SU-DHL-6 (cell line): Measurements from ENCODE around the gene SSR4.

Experiments used
- H2AFZ ChIP-seq: fragments of 200-600 bp; sonication (generic); 2 replicates; pipeline ENCODE4 v1.6.1; 2014; ENCODE audit warnings: low read depth, mild to moderate bottlenecking, moderate library complexity, mixed read lengths, antibody characterized with exemption, low read length; ENCODE audit not compliant: severe bottlenecking
- H3F3A ChIP-seq: fragments of 200-600 bp; shearing (Covaris generic); 2 replicates; pipeline ENCODE4 v1.6.0; 2016; ENCODE audit warnings: antibody characterized with exemption, mild to moderate bottlenecking; ENCODE audit not compliant: insufficient read depth
- H3K27ac ChIP-seq: fragments of 200-600 bp; sonication (generic); 2 replicates; pipeline ENCODE4 v1.5.1; 2016; ENCODE audit warnings: low read depth, mild to moderate bottlenecking, low read length, moderate library complexity, mixed read lengths
- H3K27me3 ChIP-seq: fragments of 200-600 bp; sonication (generic), shearing (Covaris generic); 2 replicates; pipeline ENCODE4 v1.6.0; 2014; ENCODE audit warnings: mild to moderate bottlenecking, low read length
- H3K36me3 ChIP-seq: fragments of 200-600 bp; sonication (generic); 2 replicates; pipeline ENCODE4 v1.6.1; 2014; ENCODE audit warnings: mild to moderate bottlenecking, low read length, mixed read lengths
- H3K4me2 ChIP-seq: fragments of 300-600, 200-600 bp; shearing (Covaris generic), sonication (generic); 2 replicates; pipeline ENCODE4 v1.6.0; 2014; ENCODE audit warnings: low read length, low read depth, mild to moderate bottlenecking; ENCODE audit not compliant: poor library complexity, severe bottlenecking
- H3K4me3 ChIP-seq: fragments of 200-600 bp; sonication (generic); 2 replicates; pipeline ENCODE4 v1.5.1; 2014; ENCODE audit warnings: antibody characterized with exemption, low read length, mild to moderate bottlenecking, mixed read lengths; ENCODE audit not compliant: insufficient read depth, poor library complexity, severe bottlenecking
- H3K79me2 ChIP-seq: fragments of 200-600 bp; sonication (generic); 2 replicates; pipeline ENCODE4 v1.6.1; 2014; ENCODE audit warnings: mild to moderate bottlenecking, low read length, moderate library complexity; ENCODE audit not compliant: insufficient read depth
- H3K9ac ChIP-seq: fragments of 200-600 bp; sonication (generic); 2 replicates; pipeline ENCODE4 v1.7.0; 2014; ENCODE audit warnings: mild to moderate bottlenecking, low read length
- H3K9me2 ChIP-seq: fragments of 200-600 bp; sonication (generic); replicated peaks from 2 replicates; pipeline ENCODE4 v1.6.1; 2014; ENCODE audit warnings: low read length; ENCODE audit not compliant: insufficient read depth
- H3K9me3 ChIP-seq: fragments of 200-600 bp; sonication (generic); 2 replicates; pipeline ENCODE4 v1.6.1; 2014; ENCODE audit warnings: low read length, mixed read lengths; ENCODE audit not compliant: insufficient read depth
- H4K20me1 ChIP-seq: fragments of 200-600 bp; sonication (generic); 2 replicates; pipeline ENCODE4 v1.6.1; 2014; ENCODE audit warnings: low read depth, mild to moderate bottlenecking, antibody characterized with exemption, low read length, moderate library complexity, mixed read lengths
- EZH2phosphoT487 ChIP-seq: fragments of 200-600 bp; sonication (generic), shearing (Covaris generic); conservative IDR thresholded peaks from 2 replicates; pipeline ENCODE4 v1.6.1; 2018; ENCODE audit warnings: mild to moderate bottlenecking, antibody characterized with exemption, low read length, moderate library complexity, mixed read lengths
- TF ChIP-seq, protein P1 (sequence below): fragments of 200-600 bp; sonication (generic); IDR thresholded peaks from one replicate; pipeline ENCODE4 v1.5.1; 2017; ENCODE audit warnings: antibody characterized with exemption, mild to moderate bottlenecking, low read length, moderate library complexity; ENCODE audit not compliant: insufficient read depth, poor library complexity, severe bottlenecking

SSR4 gene

DNA sequence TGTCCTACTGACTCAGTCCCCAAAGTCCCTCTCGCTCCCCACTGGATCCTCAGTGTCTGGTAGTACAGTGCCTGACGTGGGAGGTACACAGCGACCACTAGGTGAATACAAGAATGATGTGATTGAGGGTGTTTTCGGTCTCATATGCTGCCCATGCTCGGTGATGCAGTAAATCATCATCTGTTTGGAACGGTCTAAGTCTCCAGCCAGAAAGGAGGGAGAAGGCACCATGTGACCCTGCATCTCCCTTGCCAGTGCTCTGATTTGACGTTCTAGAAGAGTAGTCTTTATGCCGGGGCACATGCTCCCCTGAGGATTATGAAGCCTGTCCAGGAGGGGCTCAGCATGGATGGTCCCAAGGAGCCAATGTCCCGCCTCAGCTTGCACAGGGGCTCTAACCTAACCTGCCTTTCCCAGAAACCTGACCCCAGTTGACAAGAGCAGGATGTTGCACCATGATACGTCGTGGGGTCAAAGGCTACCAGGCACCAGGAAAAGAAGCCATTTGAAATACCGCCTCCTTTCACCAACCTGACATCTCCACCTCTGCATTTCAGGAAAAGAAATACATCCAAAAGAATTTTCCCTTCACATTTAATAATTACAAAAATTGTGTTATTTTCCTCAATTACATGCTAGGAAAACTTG lies 44.2 kb upstream of the SSR4 start:
- no peaks in the 10 kb centered on the region for H3K36me3 ChIP-seq
- H3K9me2 ChIP-seq = no peaks in the 10 kb centered on the region
- no peak overlapping the region for H3K9ac ChIP-seq
- no peaks in the 10 kb centered on the region for H3F3A ChIP-seq
- no peak for TF ChIP-seq EZH2phosphoT487
- TF ChIP-seq, protein P1, sequence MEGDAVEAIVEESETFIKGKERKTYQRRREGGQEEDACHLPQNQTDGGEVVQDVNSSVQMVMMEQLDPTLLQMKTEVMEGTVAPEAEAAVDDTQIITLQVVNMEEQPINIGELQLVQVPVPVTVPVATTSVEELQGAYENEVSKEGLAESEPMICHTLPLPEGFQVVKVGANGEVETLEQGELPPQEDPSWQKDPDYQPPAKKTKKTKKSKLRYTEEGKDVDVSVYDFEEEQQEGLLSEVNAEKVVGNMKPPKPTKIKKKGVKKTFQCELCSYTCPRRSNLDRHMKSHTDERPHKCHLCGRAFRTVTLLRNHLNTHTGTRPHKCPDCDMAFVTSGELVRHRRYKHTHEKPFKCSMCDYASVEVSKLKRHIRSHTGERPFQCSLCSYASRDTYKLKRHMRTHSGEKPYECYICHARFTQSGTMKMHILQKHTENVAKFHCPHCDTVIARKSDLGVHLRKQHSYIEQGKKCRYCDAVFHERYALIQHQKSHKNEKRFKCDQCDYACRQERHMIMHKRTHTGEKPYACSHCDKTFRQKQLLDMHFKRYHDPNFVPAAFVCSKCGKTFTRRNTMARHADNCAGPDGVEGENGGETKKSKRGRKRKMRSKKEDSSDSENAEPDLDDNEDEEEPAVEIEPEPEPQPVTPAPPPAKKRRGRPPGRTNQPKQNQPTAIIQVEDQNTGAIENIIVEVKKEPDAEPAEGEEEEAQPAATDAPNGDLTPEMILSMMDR = no peak
- H3K4me3 ChIP-seq = no peak overlapping the region
- no peaks in the 10 kb centered on the region for H4K20me1 ChIP-seq
- no peaks in the 10 kb centered on the region for H3K79me2 ChIP-seq
- no peaks in the 10 kb centered on the region for H3K9me3 ChIP-seq
- H3K27ac ChIP-seq = no peak overlapping the region
- H2AFZ ChIP-seq = no peak overlapping the region
- H3K27me3 ChIP-seq = no peaks in the 10 kb centered on the region
- no peak overlapping the region for H3K4me2 ChIP-seq

DNA sequence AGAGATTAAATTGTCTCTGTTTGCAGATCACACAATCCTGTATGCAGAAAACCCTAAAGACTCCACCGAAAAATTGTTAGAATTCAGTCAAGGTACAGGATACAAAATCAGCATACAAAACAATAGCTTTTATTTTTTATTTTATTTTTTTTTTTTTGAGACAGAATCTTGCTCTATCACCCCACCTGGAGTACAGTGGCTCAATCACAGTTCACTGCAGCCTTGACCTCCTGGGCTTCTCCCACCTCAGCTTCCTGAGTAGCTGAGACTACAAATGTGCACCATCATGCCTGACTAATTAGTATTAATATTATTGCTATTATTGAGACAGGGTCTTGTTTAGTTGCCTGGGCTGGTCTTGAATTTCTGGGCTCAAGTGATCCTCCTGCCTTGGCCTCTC lies 39.3 kb upstream of the SSR4 start:
- H3K9me3 ChIP-seq = no peaks in the 10 kb centered on the region
- H4K20me1 ChIP-seq = no peaks in the 10 kb centered on the region
- no peaks in the 10 kb centered on the region for H3K79me2 ChIP-seq
- H3K36me3 ChIP-seq = no peaks in the 10 kb centered on the region
- H3K9me2 ChIP-seq = no peaks in the 10 kb centered on the region
- TF ChIP-seq, protein P1 = no peak
- no peak for TF ChIP-seq EZH2phosphoT487
- H3K9ac ChIP-seq = no peak overlapping the region
- H2AFZ ChIP-seq = no peak overlapping the region
- H3F3A ChIP-seq = no peaks in the 10 kb centered on the region
- no peak overlapping the region for H3K4me3 ChIP-seq
- H3K27ac ChIP-seq = no peak overlapping the region
- H3K27me3 ChIP-seq = no peaks in the 10 kb centered on the region
- no peak overlapping the region for H3K4me2 ChIP-seq

DNA sequence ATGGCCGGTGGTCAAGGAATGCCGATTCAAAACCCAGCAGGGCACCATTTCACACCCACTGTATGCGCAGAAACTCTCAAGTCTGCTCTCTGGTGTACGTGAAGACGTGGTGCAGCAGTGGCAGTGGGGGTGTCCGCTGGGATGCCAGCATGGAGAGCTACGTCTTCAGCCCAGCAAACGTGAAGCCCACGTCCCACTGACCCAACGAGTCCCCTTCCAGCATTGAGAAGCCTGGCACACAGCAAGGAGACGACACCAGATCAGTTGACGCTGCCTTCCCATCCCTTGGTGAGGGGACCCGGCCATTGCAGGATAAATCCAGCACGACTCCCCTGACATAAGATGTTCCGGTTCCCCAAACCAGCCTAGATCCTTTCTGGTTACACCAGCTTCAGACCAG lies 32.6 kb upstream of the SSR4 start:
- Histone ChIP-seq H3K9me2 (no peaks in the 10 kb centered on the region), H3K79me2 (no peaks in the 10 kb centered on the region), H3F3A (no peaks in the 10 kb centered on the region), H3K4me2 (no peak overlapping the region), H3K27me3 (no peaks in the 10 kb centered on the region), H2AFZ (no peak overlapping the region), H3K4me3 (no peak overlapping the region), H3K36me3 (no peaks in the 10 kb centered on the region), H3K9me3 (no peaks in the 10 kb centered on the region), H3K27ac (no peak overlapping the region), H4K20me1 (no peaks in the 10 kb centered on the region), H3K9ac (no peak overlapping the region)
- no peak for TF ChIP-seq EZH2phosphoT487
- TF ChIP-seq, protein P1 = no peak
